HG02623 (cell line): ENCODE data around the gene NPHP1.
"Not testable (repeated sequence)": the region's sequence is repeated elsewhere in the genome, so short reads cannot be mapped to it uniquely, and the experiment has no call there.

ENCODE experiments used
- ATAC-seq: cut with Tn5 transposase; IDR thresholded peaks from one replicate; pipeline ENCODE4 v1.9.1; 2021; ENCODE audit warnings: moderate library complexity; ENCODE audit not compliant: unreplicated experiment

The NPHP1 gene

GRCh38 chr2:110105183-110105582, 99.6 kb downstream of the NPHP1 start:
- no peak for ATAC-seq

- ATAC-seq = no peak
Measured at GRCh38 chr2:110104025-110104771, 100.6 kb downstream of the NPHP1 start.

- ATAC-seq = no peak
Measured at GRCh38 chr2:110103061-110103961, 101.5 kb downstream of the NPHP1 start.

GRCh38 chr2:110101901-110102803, 102.7 kb downstream of the NPHP1 start:
- no peak for ATAC-seq

- no peak for ATAC-seq
Measured at GRCh38 chr2:110101280-110101844, 103.5 kb downstream of the NPHP1 start.

GRCh38 chr2:110100880-110101279, 103.9 kb downstream of the NPHP1 start:
- not testable (repeated sequence) for ATAC-seq

GRCh38 chr2:110100480-110100879, 104.3 kb downstream of the NPHP1 start:
- ATAC-seq = no peak

GRCh38 chr2:110099471-110100225, 105.2 kb downstream of the NPHP1 start:
- no peak for ATAC-seq

- no peak for ATAC-seq
Measured at GRCh38 chr2:110099038-110099425, 105.8 kb downstream of the NPHP1 start.

- no peak for ATAC-seq
Measured at GRCh38 chr2:110097506-110098220, 107.2 kb downstream of the NPHP1 start.

- ATAC-seq = no peak
Measured at GRCh38 chr2:110095994-110096633, 108.7 kb downstream of the NPHP1 start.

GRCh38 chr2:110094884-110095534, 109.8 kb downstream of the NPHP1 start:
- ATAC-seq = not testable (repeated sequence)

- ATAC-seq = not testable (repeated sequence)
Measured at GRCh38 chr2:110093924-110094323, 110.9 kb downstream of the NPHP1 start.

- ATAC-seq = not testable (repeated sequence)
Measured at GRCh38 chr2:110090164-110090563, 114.6 kb downstream of the NPHP1 start.

GRCh38 chr2:110083757-110084156, 121.1 kb downstream of the NPHP1 start:
- not testable (repeated sequence) for ATAC-seq

GRCh38 chr2:110083162-110083561, 121.7 kb downstream of the NPHP1 start:
- not testable (repeated sequence) for ATAC-seq

GRCh38 chr2:110078104-110078503, 126.7 kb downstream of the NPHP1 start:
- not testable (repeated sequence) for ATAC-seq

GRCh38 chr2:110075896-110076295, 128.9 kb downstream of the NPHP1 start:
- ATAC-seq = not testable (repeated sequence)
